Loucy (cell line): Measurements from ENCODE around the gene ELMOD1.

Experiments
- EZH2phosphoT487 ChIP-seq: fragments of 200-600 bp; IDR thresholded peaks from 2 replicates; pipeline ENCODE4 v1.6.1; 2018; ENCODE audit warnings: antibody characterized with exemption, mild to moderate bottlenecking, moderate library complexity, borderline replicate concordance
- TF ChIP-seq, protein P1 (sequence below): fragments of 200-600 bp; sonication (generic); conservative IDR thresholded peaks from 2 replicates; pipeline ENCODE4 v1.5.1; 2014; ENCODE audit warnings: mild to moderate bottlenecking, antibody characterized with exemption, low read length

DNA sequence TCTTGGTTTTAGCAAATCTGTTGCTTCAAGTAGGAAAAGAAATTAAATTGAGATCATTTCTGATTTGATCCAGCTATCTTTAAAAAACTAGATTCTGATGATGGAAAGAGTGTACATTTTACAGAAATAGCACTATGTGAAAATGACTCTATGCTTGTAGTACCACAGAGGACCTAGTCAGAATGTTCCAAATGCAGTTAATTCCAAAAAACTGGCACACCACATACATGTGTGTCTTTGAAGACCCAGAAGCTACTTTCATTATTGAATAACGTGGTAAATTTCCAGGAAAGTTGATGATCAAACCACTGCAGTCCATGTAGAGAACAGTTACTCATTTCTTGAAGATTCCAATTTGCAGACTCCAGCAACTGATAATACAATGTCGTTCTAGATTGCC is 3.8 kb downstream of the ELMOD1 start:
- TF ChIP-seq, protein P1, sequence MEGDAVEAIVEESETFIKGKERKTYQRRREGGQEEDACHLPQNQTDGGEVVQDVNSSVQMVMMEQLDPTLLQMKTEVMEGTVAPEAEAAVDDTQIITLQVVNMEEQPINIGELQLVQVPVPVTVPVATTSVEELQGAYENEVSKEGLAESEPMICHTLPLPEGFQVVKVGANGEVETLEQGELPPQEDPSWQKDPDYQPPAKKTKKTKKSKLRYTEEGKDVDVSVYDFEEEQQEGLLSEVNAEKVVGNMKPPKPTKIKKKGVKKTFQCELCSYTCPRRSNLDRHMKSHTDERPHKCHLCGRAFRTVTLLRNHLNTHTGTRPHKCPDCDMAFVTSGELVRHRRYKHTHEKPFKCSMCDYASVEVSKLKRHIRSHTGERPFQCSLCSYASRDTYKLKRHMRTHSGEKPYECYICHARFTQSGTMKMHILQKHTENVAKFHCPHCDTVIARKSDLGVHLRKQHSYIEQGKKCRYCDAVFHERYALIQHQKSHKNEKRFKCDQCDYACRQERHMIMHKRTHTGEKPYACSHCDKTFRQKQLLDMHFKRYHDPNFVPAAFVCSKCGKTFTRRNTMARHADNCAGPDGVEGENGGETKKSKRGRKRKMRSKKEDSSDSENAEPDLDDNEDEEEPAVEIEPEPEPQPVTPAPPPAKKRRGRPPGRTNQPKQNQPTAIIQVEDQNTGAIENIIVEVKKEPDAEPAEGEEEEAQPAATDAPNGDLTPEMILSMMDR, result no peak
- no peak for TF ChIP-seq EZH2phosphoT487
